ENCODE data around the gene CFAP77.

The CFAP77 gene

DNA sequence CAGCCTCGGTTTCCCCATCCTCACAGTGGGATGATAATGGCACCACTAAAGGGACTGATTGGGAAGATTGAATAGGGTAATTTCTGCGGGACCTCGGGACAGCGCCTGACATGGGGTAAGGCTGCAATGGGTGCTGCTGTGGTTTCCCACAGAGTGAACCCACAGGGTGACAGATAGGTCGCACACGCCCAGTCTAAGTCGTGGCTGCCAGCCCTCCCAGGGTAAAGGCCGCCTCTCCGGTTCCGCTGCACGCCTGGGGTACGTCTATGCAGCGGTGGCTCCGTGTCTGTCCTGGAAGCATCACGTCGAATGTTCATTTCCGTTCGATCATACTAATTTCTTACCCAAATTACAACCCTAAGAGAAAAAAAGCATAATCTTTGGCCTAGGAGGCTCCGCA lies 631 bp downstream of the CFAP77 start:
- no peak for DNase-seq

- peak; percentile 70 to 75 for DNase-seq
Measured at GRCh38 chr9:132411091-132411508, 1.1 kb downstream of the CFAP77 start.

- peak; percentile 36 to 50 for DNase-seq
Measured at GRCh38 chr9:132412089-132412488, 2.1 kb downstream of the CFAP77 start.

- no peak for DNase-seq
Measured at GRCh38 chr9:132413926-132414325, 3.9 kb downstream of the CFAP77 start.

DNA sequence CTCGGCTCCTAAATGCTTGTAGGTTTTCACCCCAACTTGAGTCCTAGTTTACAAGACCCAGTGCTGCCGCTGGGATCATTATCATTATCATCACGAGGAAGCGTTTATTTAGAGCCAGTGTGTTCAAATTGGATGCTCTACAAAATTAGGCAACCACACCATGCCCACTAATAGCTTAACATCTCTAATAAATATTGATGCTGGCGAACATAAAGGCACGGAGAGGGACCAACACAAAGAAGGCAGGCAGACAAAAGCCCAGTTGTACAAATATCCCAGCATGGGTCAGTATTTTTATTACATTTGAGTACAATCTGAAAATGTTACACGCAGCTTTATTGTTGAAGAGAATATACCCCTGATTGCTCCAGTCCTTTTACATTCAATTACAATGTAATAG lies 4.7 kb downstream of the CFAP77 start:
- no peak for DNase-seq

GRCh38 chr9:132415181-132415580 lies 5.2 kb downstream of the CFAP77 start:
- no peak for DNase-seq

DNA sequence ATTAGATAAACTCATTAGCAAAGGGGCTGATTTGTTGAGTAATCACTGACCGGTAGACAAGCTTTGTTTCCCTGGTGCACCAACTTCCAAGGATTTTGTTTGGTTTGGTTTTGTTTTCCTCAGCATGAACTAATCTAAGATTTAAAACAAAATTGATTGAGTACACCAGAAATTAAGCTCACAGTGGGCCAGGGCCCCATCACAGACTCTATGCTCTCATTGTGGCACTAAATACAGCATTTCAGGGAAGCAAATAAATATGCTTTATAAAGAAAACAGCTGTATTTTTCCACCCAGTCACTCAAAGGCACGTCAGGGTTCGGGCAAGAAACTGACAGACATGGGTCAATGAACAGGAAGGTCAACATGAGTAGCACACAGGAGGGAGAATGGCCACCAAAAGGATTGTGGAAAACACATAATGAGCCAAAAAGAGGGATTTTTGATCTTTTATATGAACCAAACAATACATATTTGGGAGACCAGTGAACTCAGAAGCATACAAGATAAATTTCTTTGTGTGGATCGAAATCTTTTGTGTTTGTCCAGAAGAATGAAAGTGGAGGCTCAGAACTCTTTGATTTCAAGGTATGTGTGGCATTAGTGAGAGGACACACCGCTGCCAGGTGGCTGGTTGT lies 8.8 kb downstream of the CFAP77 start:
- no peak for DNase-seq

DNA sequence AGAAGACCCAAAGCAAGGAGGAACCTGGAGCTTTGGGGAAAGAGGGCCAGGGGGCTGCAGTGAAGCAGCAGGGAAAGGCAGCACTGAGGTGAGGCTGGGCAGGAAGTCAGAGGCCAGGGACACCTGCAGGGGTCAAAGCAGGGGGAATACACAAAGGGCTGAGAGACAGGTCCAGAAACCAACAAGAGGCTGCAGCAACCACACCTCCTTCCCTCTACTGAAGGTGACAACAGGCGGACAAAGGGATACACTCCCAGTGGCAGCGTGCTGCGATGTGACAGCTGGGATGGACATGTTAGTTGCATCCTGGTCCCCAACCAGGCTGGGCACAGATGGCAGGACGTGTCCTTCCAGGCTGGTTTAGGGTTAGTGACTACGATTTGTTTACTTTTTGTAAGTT lies 12.6 kb downstream of the CFAP77 start:
- DNase-seq: no peak

GRCh38 chr9:132423503-132423902 lies 13.5 kb downstream of the CFAP77 start:
- DNase-seq: no peak

DNA sequence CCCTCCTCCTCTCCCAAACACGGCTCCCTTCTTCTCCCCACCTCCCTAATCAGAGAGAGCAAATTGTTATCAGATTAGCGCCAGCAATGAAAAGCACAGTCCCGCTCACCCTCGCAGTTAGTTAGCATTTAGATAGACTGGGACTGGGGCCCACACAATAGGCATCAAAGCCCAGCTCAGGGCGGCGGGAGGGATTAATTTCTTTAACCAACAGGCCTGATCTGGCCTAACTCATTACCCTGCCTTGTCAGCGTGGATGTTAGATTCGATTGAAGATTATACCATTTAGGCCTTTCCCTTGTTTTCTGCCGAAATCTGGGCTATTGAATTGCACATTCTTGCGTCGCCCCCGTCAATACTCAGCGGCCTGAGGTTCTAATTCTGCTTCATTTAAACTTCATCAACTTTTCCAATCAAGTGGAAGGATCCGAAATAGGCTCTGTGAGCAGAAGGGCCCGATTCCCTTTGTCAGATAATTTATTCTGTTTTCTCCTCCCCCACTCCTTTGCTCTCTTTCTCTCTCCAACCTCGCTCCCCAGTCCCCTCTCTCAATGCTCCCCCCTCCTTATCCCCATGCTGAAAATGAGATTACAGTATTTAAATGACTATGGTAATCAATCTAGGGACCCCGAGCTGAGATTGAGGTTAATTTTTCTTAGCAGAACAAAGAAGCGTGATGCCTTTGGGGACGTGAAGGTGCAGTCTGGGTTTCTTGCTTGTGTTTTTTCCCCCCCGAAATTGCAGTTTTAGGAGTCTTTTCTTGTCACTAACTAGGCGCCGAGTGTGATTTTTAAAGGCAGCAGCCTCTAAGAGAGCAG lies 15.1 kb downstream of the CFAP77 start:
- DNase-seq: no peak

- no peak for DNase-seq
Measured at GRCh38 chr9:132425675-132426062, 15.7 kb downstream of the CFAP77 start.

- DNase-seq: no peak
Measured at GRCh38 chr9:132426639-132427414, 16.8 kb downstream of the CFAP77 start.

DNA sequence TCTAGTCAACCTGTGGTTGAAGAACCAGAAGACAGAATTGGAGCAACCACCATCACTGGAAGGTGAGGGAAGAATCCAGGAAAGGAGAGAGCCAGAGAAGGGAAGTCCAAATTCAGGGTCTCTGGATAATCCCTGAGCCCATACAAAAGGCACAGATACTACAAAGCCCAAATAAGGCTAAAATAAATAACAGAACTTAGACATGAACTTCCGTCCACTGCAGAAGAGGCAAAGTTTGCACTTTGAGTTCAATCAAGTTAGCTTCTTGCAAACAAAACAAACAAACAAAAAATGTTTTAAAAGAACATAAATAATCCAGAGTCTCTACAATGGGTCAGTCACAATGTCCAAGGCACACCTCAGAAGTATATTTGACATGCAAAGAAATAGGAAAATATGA lies 21.0 kb downstream of the CFAP77 start:
- no peak for DNase-seq

DNA sequence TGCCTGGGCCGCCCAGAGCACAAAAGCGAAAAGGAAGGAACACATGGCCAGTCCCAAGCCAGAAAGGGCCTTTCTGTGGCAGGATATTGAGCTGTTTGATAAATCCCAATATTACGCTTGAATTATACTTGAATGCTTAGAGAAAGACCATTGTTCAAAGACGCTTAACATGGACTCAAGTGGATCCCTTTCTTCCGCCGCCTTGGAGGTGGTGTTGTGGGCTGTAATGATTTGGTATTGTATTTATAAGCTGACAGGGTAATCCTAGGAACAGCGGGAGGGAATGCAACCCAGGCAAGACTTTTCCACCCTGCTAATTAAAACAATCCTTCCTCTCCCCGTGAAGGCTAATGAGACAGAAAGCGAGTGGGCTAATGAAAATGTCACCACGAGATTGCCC lies 24.9 kb downstream of the CFAP77 start:
- DNase-seq: no peak

- no peak for DNase-seq
Measured at GRCh38 chr9:132439153-132439552, 29.1 kb downstream of the CFAP77 start.

DNA sequence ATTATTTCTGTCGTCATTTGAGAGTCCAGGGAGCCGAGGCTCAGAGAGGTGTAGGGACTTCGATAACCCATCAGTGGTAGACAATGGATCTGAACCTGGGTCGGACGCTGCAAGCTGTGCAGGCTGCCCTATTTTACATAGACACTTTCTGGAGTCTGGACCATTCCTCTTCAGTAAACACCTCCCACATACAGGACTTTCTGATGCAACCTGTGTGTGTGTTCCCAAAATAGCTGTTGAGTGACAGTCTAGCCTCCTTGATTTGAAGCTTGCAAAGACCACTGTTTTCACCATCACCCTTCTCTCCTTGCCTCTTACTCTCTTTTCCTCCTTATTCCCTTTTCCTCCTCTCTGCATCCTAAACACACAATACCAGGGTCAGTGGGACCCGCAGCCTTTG lies 30.7 kb downstream of the CFAP77 start:
- DNase-seq: no peak

DNA sequence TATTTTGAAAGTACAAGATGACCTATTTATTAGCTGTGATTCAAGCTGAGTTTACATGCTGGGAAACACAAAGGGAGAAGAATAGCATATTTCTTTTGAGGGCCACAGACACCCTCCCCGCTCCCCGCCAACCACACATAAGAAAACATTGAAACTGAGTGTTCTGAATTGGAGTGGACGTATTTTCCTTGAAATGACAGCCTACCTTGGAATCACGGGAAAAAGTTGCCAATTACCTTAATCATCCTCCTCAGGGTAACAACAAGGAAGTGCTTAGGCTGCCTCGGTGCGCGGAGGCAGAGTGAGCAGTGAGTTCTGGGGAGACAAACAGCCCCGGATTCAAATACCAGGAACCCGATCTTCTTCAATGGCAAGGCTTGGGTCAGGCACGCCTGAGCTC lies 31.4 kb downstream of the CFAP77 start:
- no peak for DNase-seq

- DNase-seq: peak in 1 of 2 experiments; percentile 27
Measured at GRCh38 chr9:132443951-132444607, 34.1 kb downstream of the CFAP77 start.

DNA sequence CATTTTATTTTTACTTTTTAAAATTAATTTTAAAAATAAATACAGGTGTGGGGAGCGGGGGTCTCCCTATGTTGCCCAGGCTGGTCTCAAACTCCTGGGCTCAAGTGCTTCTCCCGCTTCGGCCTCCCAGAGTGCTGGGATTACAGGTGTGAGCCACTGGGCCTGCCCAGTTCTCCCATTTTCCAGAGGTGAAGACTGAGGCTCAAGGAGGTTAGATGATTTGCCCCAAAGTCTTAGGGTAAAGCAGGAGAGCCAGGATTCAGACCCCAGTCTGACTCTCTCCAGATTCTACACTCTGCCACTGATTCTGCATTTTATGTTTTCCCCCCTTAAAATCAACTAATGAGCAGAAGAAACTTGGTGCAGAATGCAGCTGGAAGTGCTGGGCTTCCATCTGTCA lies 36.9 kb downstream of the CFAP77 start:
- no peak for DNase-seq

DNA sequence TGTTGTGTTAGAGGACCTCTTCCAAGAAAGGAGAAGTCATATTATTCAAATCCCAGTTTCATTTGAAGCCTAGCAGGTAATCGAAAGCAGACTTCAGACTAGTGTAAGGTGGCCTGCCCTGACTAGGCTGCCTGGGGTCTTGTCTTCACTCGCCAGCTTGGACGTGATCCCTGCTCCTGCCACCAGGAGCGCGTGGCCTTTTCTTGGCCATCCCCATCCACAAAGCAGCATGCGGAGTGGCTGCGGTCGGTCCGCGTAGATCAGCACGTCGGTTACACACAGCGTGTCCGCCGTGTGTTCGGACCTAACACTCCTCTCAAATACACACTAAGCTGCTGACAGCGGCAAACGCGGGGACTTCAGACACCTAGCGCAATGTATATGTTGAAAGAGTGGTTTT lies 37.3 kb downstream of the CFAP77 start:
- DNase-seq: no peak

DNA sequence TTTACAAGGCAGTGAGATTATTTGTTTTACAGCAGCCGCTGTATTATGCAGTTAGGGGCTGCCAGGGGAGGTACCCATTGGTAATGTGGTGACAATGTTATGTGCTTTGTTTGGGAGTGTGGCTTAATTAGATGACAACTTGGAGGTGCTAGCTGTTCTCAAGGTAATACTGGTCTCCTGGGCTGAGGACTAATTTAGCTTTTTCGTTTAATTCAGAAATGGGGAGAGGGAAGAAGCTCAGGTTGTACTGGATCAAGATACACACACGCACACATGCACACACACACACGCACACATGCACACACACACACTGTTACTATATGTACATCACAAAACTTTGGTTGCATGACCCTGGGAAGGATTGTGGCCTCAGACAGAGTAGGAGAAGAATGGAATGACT lies 37.9 kb downstream of the CFAP77 start:
- DNase-seq: no peak

- no peak for DNase-seq
Measured at GRCh38 chr9:132451276-132451675, 41.3 kb downstream of the CFAP77 start.

DNA sequence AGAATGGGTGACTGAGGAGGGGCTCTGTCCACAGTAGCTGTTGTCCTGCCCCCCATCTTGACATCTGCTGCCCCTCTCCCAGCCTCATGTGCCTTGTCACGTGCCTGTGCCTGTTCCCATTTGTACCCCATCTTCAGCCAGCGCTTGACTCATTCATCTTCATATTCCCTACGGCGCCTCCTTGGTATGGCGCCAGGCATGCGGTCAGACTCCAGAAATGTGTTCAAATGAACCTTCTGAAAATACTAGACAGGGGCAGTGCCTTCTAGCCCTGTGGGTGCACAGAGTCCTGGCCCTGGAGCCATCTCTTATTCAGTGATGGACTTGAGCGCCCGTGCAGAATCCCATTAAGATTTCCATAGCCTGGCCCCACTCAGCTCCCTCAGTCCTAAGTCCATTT lies 46.2 kb downstream of the CFAP77 start:
- DNase-seq: no peak
